ENCODE measurements around the gene EDAR.

The EDAR gene

DNA sequence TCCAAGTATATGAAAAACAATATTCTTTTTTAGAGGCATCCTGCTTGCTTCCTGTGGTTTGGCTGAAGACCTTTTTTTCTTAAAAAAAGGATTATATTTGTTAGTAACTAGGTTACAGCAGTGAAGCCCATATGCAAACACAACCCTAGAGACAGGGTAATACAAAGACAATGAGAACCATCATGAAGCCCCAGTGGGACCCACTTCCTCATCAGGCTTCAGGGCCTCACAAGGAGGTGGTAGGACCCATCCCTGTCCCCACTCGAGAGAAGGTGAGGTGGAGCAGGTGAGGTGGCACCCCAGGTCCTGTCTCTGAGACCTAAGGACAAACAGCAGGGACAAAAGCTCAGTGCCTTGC is 80.3 kb downstream of the EDAR start:
- DNase-seq (ENCODE audit: low read depth) = no peak

DNA sequence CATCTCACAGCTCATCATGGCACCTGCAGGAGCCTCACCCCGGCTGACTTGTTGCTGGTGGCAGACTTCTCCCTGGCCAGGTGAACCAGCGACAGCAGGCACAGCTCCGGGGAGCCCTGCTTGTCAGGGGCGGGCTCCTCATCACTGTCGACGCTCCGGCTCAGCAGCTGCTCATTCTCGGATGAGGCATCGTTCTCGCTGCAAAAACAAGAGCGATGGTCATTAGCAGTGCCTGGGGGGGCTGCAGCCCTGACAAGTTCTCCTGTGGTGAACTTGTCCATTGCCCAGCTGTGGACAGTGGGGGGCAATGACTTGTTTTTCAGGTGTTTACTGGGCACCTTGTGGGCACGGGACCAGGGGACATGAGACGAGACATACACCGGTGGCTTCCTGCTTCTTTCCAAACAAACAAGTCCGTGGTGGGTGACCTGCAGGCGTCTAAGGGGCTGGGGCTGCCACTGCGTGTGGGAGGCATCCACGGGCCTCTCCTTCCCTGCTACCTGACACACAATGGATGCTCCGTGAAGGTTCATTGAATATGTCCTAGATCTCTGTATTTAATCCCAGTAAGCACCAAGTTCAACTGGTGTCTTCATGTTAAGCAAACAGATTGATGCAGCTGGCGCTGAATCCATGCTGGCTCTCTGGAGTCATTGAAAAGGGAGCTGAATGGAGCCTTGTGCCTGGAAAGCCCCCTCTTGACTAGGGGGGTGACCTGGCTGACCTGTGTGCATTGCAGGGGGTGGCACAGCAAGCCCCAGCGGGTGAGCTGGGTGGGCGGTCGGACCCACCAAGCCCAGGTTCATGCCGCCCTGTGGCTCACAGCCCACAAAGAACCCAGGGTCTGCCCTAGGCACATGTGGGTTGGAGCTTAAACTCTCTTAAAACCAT is 81.0 kb downstream of the EDAR start:
- no peak for DNase-seq (ENCODE audit: low read depth)

DNA sequence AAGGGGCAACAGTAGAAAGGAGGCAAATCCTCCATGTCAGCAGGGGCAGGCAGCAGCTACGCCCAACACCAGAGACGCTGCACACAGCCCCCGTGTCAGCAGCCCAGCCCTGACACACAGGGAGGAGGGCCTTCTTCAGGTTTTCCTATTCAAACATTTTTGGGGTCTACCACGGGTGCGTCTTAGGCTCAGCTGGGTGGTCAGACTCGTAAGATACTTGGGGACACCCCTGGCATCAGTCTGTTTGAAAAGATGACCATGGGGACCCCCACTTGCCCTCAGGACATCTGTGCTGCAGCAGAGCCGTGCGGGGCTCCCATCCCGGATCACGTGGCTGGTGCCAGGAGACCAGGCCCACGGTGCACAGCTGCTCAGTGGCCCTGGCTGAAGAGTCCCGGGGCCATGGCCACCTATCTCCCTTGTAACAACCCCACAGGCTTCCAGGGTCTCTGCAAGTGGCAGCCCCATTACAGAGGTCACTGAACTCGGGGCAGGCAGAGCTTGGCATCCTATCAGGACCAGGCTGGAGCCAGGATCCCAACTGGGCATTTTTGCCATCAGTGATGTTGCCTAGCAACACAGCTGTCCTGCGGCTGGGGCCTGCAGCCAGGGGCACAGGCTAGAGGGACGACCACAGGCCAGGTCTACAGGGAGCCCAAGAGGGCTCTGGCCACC is 82.5 kb downstream of the EDAR start:
- no peak for DNase-seq (ENCODE audit: low read depth)

DNA sequence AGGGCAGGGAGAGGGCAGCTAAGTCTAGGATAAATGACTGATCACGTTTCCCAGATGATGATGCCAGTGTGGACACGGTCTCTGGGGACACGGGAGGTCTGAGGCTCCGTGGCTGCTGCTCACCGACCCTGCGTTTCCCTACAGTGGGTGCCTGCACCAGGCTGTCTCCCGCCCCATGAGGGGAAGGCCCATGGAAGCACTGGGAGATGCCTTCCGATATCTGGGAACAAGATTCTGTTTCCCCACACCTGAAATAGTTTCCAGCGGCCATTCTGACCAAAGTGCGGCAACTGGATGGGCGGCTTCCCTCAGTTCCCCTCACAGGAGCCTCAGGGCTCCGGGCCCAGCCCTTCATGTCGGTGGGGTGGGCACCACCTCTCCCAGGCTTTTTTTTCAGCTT is 83.1 kb downstream of the EDAR start:
- no peak for DNase-seq (ENCODE audit: low read depth)

DNA sequence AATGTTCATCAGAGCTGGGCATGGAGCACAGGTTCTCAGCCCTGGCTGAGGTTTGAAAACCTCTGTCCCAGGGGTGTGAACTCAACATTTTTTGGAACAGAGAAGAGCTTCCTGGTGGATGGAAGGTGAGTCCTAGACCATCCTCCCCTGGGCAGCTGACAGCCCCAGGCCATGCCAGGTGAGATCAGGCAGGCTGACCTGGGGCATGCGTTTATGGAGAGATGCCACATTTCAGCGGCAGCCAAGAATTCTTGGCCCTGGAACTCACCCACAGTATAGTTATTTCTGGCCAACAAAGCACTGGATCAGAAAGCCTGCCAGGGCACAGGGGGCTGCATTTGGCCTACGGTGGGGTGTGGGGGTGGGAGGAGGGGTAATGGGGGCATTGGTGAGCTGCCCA is 83.8 kb downstream of the EDAR start:
- no peak for DNase-seq (ENCODE audit: low read depth)

DNA sequence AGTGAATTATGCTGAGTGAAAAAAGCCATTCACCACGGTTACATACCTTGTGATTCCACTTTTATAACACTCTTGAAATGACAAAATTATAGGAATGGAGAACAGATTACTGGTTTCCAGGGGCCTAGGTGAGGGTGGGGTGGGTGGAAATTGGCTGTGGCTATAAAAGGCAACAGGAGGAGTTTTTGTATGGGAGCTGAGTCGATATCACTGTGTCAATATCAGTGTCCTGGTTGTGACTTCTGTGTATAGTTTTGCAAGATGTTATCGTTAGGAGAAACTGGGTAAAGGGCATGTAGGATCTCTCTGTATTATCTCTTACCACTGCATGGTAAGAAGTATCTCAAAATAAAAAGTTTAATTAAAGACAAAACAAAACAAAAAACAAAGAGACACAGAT is 84.3 kb downstream of the EDAR start:
- no peak for DNase-seq (ENCODE audit: low read depth)

- no peak for DNase-seq (ENCODE audit: low read depth)
These were observed 90.5 kb downstream of the EDAR start for GRCh38 chr2:108898315-108899082.

GRCh38 chr2:108896741-108897140 is 92.3 kb downstream of the EDAR start:
- DNase-seq (ENCODE audit: low read depth) = no peak

DNA sequence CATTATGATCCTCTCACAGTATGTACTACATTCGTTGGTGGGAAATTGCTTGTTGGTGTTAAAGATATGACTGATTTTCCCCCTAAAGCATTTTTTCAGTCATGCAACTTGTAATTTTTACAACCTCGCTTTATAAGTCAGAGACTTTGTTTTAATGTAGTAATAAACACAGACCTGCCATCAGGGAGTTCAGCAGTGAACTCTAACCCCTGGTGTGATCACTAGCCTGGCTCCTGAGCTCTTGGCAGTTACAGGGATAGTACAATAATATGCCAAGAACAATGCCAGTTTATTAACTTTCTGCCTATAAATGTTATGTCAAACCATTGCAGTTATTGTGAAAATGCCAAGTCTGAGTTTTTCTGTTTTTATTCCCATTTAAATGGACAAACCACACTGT is 93.8 kb downstream of the EDAR start:
- no peak for DNase-seq (ENCODE audit: low read depth)

DNA sequence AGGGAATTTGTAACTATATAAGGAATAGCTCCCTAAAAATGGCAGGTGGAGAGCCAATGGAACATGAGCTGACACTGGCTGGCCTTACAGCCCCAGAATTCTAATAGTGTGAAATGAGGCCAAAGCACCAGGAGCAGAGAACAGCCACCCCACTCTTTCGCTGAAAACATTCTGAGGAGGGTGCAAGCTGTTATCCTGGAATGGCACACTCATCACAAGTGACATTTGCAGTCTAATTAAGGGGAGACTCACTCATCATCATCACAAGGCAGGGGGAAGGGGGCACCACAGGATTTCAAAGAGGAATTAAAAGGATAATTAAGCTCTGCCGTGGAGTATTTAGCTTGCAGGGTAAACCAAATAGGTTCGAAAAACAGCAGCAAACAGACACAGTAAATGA is 94.3 kb downstream of the EDAR start:
- no peak for DNase-seq (ENCODE audit: low read depth)

DNA sequence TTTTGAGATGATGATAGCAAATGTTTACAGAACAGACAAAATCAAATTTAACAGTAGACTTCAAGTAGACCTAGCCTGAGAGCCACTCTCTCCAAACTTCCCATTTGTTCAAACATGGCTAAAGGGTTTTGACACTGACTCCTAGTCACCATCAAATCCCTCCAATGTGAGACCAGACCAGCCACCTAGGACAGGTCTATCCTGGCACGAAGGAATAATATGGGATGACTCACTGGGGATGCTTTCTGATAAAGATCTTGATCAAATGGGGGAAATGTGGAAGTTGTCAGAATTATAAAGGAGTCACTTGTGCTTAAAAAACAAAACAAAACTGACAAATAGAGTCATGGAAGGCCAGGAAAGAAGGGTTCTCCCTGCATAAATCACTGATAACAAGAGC is 95.7 kb downstream of the EDAR start:
- DNase-seq (ENCODE audit: low read depth) = no peak

DNA sequence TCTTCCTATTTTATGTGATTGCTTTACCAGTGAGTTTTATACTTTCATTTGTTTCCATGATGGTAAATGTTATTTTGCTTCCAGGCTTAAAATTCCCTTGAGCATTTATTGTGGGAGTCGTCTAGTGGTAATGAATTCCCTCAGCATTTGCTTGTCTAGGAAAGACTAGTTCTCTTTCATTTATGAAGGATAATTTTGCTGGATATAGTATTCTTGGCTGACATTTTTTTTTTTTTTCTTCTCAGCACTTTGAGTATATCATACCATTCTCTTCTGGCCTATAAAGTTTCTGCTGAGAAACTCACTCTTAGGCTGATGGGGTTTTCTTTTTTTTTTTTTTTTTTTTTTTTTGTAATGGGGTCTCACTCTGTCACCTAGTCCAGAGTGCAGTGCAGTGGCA is 99.1 kb downstream of the EDAR start:
- DNase-seq (ENCODE audit: low read depth) = no peak

DNA sequence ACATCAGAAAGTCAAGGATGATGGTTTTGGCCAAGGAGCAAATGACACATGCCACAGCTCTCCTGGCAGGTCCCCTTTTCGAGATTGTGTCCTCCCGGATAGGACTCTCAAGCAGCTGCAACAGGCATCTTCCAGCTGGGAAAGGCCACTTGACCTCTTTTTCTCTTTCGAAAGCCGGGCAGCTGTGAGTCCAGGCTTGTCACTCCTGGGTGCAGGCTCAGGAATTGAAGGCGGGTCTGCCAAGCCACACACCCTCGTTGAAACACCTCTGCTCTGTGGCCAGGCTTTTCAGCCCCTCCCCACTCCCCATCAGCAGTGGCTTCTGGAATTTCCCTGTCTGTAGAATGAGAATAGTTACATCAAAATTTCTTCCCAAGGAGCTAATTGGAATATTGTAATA is 104.4 kb downstream of the EDAR start:
- DNase-seq (ENCODE audit: low read depth) = no peak

DNA sequence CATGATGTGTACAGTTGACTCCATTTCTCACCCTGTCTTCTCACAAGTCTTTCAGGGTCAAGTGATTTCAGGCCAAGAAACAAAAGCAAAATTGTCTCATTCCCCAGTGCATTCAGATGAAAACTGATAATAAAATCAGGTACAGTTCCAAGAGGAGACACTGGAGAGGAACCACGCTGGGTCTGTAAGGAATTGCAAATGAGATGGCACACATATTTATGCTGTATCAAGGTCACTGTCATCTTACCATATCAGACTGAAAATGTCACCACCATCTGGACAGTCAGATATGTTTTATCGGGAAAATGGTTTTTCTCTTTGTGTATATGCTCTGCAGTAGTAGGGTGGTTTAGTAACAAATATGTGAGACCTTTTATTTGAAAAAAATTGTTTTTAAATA is 110.7 kb downstream of the EDAR start:
- no peak for DNase-seq (ENCODE audit: low read depth)

- no peak for DNase-seq (ENCODE audit: low read depth)
These were observed 111.5 kb downstream of the EDAR start for GRCh38 chr2:108877506-108877905.

DNA sequence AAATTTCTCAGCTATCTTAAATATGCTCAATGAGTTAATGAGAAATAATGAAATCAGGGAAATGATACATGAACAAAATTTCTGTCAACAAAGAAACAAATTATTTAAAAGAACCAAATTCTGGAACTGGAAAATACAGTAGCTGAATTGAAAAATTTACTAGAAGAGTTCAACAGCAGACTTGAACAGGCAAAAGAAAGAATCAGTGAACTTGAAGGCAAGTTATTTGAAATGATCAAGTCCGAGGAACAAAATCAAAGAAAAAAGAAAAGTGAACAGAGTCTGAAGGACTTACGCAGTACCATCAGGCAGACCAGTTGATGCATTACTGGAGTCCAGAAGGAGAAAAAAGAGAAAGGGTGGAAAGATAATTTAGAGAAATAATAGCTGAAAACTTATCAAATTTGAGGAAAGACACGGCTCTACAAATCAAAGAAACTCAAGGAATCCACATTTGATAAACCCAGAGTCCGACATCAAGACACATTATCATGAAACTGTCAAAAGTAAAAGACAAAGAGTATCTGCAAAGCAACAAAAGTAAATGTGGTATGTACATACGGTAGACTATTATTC is 118.9 kb downstream of the EDAR start:
- DNase-seq (ENCODE audit: low read depth) = no peak

GRCh38 chr2:108869542-108869941 is 119.5 kb downstream of the EDAR start:
- DNase-seq (ENCODE audit: low read depth) = no peak

GRCh38 chr2:108868911-108869310 is 120.1 kb downstream of the EDAR start:
- no peak for DNase-seq (ENCODE audit: low read depth)

DNA sequence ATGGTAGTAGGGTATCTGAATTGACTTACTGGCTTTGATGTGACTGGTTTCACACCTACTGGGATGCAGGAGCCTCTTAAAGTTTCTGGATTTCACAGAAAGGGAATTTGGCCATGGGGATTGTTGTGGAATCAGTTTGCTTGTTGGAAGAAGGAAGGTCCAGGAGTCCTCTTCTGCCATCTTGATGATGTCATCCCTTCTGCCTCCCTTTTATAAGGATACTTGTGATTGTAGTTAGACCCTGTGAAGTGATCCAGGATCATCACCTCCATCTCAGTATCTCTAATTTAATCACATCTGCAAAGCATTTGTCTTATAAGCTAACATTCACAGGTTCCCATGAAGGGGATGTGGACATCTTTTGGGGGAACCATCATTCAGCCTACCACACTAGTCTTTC is 123.0 kb downstream of the EDAR start:
- DNase-seq (ENCODE audit: low read depth) = no peak

- no peak for DNase-seq (ENCODE audit: low read depth)
These were observed 130.1 kb downstream of the EDAR start for GRCh38 chr2:108858894-108859293.

DNA sequence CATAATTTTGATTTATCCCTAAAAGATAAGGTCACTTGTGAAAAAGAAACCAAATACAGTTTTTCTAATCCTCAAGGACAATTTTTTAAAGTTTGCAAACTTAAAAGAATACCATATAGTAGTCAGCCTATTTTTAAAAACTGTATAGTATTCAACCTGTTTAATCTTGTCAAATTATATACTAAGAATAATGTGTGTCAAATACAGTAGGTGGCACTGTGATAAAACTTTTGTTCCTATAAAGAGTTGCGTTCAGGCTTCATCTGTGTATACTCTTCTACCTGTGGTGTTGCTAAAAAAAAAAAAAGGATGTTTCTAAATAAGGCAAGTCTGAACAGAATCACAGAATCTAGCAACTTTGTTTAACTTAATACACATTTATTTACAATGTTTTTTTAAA is 133.8 kb downstream of the EDAR start:
- DNase-seq (ENCODE audit: low read depth) = no peak

DNA sequence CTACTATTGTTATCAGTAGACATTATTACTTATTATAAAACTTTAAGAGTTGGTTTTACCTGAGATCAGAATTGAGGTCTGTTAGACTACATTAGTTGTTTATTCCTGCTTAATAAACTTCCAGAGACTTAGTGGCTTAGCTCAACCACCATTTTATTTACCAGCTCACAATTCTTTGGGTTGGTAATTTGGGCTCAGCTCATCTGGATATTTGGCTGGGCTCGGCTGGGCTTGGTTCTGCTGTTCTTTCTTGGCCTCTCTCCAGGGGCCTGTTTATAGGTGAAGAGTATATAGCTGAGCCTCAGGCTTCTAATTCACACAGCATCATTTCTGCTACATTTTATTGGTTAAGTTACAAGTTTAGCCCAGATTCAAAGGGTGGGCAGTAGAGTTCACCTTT is 134.5 kb downstream of the EDAR start:
- DNase-seq (ENCODE audit: low read depth) = no peak

GRCh38 chr2:108853421-108853820 is 135.6 kb downstream of the EDAR start:
- no peak for DNase-seq (ENCODE audit: low read depth)

Data from stimulated activated CD8-positive, alpha-beta memory T cell treated with anti-CD3 and anti-CD28 coated beads, Interleukin-4, amount 100 ng/mL, for 24 hours (primary cell).